Fibroblast of skin of back (primary cell): Measurements from ENCODE around the gene RPL36.
A peak's percentile ranks its signal among the peaks of the same experiment; 100 is the strongest.
"Not testable (repeated sequence)": the region's sequence is repeated elsewhere in the genome, so short reads cannot be mapped to it uniquely, and the experiment has no call there.

Source experiments
- DNase-seq: peaks from one replicate; pipeline ENCODE4 v3.0.0-alpha.2; 2013

RPL36 gene

GRCh38 chr19:5674714-5675113 lies 15.4 kb upstream of the RPL36 start:
- no peak for DNase-seq

- no peak for DNase-seq
Measured at GRCh38 chr19:5676105-5676771, 13.9 kb upstream of the RPL36 start.

- no peak for DNase-seq
Measured at GRCh38 chr19:5676772-5677105, 13.4 kb upstream of the RPL36 start.

- DNase-seq, result no peak
Measured at GRCh38 chr19:5677136-5677535, 13.0 kb upstream of the RPL36 start.

- DNase-seq, result no peak
Measured at GRCh38 chr19:5677580-5677979, 12.5 kb upstream of the RPL36 start.

GRCh38 chr19:5678071-5678718 lies 11.9 kb upstream of the RPL36 start:
- DNase-seq, result no peak

- no peak for DNase-seq
Measured at GRCh38 chr19:5679289-5680083, 10.6 kb upstream of the RPL36 start.

- no peak for DNase-seq
Measured at GRCh38 chr19:5680084-5680436, 10.0 kb upstream of the RPL36 start.

GRCh38 chr19:5680437-5681368 lies 9.4 kb upstream of the RPL36 start, which contains the start of the genes HSD11B1L and MICOS13:
HSD11B1L (plus strand) TSS chr19:5681027; CDS start chr19:5684833, 3,806 bp downstream.
MICOS13 (minus strand) TSS chr19:5680516; CDS start chr19:5680486, 30 bp downstream.
- DNase-seq, result peak; percentile 99

GRCh38 chr19:5681391-5682106 lies 8.5 kb upstream of the RPL36 start:
- no peak for DNase-seq

GRCh38 chr19:5682107-5682482 lies 8.0 kb upstream of the RPL36 start:
- DNase-seq, result no peak

- DNase-seq, result no peak
Measured at GRCh38 chr19:5683177-5683886, 6.8 kb upstream of the RPL36 start.

GRCh38 chr19:5684694-5685430 lies 5.2 kb upstream of the RPL36 start:
- no peak for DNase-seq

GRCh38 chr19:5686326-5686646 lies 3.8 kb upstream of the RPL36 start:
- no peak for DNase-seq

GRCh38 chr19:5686647-5687359 lies 3.3 kb upstream of the RPL36 start:
- peak; percentile 90 for DNase-seq

GRCh38 chr19:5687360-5688198 lies 2.5 kb upstream of the RPL36 start:
- DNase-seq, result no peak

- not testable (repeated sequence) for DNase-seq
Measured at GRCh38 chr19:5688262-5688881, 1.7 kb upstream of the RPL36 start.
